Cardiac muscle cell (in vitro differentiated cells and primary cell): Measurements from ENCODE around the gene CMSS1. TPM values are rescaled to one million over a fixed set of nuclear protein-coding genes. Genes with fewer than 3 reads are reported as not detected.

ENCODE experiments used
- DNase-seq, 2 donors: peaks; one replicate each; pipeline versions ENCODE4 v3.0.0 to v3.0.0-alpha.2; 2010 to 2017; ENCODE audit warnings: low read depth in 1 of 2, low spot score in 1 of 2
- H3K27ac ChIP-seq: fragments of 200-600 bp; sonication (generic); 2 replicates; pipeline ENCODE4 v1.5.1; 2016
- H3K27me3 ChIP-seq: fragments of 200-600 bp; sonication (generic); 2 replicates; pipeline ENCODE4 v1.6.0; 2016; ENCODE audit warnings: control low read depth
- H3K36me3 ChIP-seq: fragments of 200-600 bp; sonication (generic); 2 replicates; pipeline ENCODE4 v1.5.1; 2016; ENCODE audit warnings: control low read depth
- H3K4me1 ChIP-seq: fragments of 200-600 bp; sonication (generic); 2 replicates; pipeline ENCODE4 v1.8.1; 2017; ENCODE audit warnings: low read depth, mild to moderate bottlenecking, mixed run types
- H3K4me3 ChIP-seq: fragments of 200-600 bp; sonication (generic); 2 replicates; pipeline ENCODE4 v1.5.1; 2016; ENCODE audit warnings: mild to moderate bottlenecking
- H3K9me3 ChIP-seq: fragments of 200-600 bp; sonication (generic); 2 replicates; pipeline ENCODE4 v1.5.1; 2017; ENCODE audit warnings: low read depth, mild to moderate bottlenecking, control low read depth
- polyA plus RNA-seq: library from polyadenylated mRNA; unstranded; fragments of >200 nt; fragmentation: Nextera tagmentation; extraction: Ambion mirVana; gene quantifications from 2 replicates; pipeline ENCODE4 v1.2.1, GENCODE V29; 2016
- total RNA-seq: library from RNA; depleted of rRNA; stranded (reverse); fragments of >200 nt; gene quantifications from 2 replicates; pipeline ENCODE4 v1.2.3, GENCODE V29; 2016
- TF ChIP-seq, protein P1 (sequence below): IDR thresholded peaks from 2 replicates; pipeline ENCODE4 v1.5.1; 2012; ENCODE audit warnings: low read depth, mild to moderate bottlenecking, low read length

CMSS1 gene
- total and polyA plus RNA-seq, 2 experiments from 2014 or later: 13.1 to 32.9 TPM

DNA sequence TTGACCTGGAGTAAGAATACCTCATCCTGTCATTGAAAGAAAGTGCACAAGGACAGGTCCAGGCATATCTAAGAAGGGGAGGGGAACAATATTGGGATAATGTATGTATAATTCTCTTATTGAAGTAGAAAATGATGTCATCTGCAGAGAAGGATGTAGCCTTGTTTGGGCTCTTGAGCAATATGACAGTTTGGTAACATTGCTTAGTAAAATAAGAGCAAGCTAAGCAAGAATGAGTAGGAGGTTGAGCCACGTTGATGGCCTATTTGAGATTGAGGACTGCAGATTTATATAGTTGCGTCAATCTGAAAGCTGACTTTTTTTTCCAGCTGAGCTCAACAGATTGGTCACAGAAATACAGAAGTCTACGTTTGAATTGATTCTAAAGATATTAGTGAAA, 151.5 kb downstream of the CMSS1 start:
- DNase-seq: peak in 1 of 2 donors; percentile 59
- TF ChIP-seq, protein P1, sequence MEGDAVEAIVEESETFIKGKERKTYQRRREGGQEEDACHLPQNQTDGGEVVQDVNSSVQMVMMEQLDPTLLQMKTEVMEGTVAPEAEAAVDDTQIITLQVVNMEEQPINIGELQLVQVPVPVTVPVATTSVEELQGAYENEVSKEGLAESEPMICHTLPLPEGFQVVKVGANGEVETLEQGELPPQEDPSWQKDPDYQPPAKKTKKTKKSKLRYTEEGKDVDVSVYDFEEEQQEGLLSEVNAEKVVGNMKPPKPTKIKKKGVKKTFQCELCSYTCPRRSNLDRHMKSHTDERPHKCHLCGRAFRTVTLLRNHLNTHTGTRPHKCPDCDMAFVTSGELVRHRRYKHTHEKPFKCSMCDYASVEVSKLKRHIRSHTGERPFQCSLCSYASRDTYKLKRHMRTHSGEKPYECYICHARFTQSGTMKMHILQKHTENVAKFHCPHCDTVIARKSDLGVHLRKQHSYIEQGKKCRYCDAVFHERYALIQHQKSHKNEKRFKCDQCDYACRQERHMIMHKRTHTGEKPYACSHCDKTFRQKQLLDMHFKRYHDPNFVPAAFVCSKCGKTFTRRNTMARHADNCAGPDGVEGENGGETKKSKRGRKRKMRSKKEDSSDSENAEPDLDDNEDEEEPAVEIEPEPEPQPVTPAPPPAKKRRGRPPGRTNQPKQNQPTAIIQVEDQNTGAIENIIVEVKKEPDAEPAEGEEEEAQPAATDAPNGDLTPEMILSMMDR: no peak

GRCh38 chr3:99970198-99970597, 152.5 kb downstream of the CMSS1 start:
- Histone ChIP-seq H3K4me3 (no peak overlapping the region), H3K27me3 (peaks cover 7% of the 10 kb centered on the region), H3K4me1 (no peaks in the 10 kb centered on the region), H3K27ac (no peak overlapping the region), H3K9me3 (no peaks in the 10 kb centered on the region), H3K36me3 (no peaks in the 10 kb centered on the region)
- TF ChIP-seq, protein P1: no peak
- no peak for DNase-seq

More for the DNA sequence above, 151.5 kb downstream of the CMSS1 start:
- no peaks in the 10 kb centered on the region for H3K9me3 ChIP-seq
- H3K4me3 ChIP-seq: no peak overlapping the region
- no peaks in the 10 kb centered on the region for H3K36me3 ChIP-seq
- H3K27ac ChIP-seq: no peak overlapping the region
- no peaks in the 10 kb centered on the region for H3K4me1 ChIP-seq
- peaks cover 7% of the 10 kb centered on the region for H3K27me3 ChIP-seq

GRCh38 chr3:99971761-99972160, 154.1 kb downstream of the CMSS1 start:
- Histone ChIP-seq H3K27ac (no peak overlapping the region), H3K36me3 (no peaks in the 10 kb centered on the region), H3K27me3 (no peaks in the 10 kb centered on the region), H3K4me3 (no peak overlapping the region), H3K9me3 (no peaks in the 10 kb centered on the region), H3K4me1 (no peaks in the 10 kb centered on the region)
- TF ChIP-seq, protein P1: no peak
- no peak for DNase-seq

- no peaks in the 10 kb centered on the region for H3K36me3 ChIP-seq
- no peak overlapping the region for H3K4me3 ChIP-seq
- H3K27me3 ChIP-seq: no peaks in the 10 kb centered on the region
- no peaks in the 10 kb centered on the region for H3K4me1 ChIP-seq
- DNase-seq: no peak
- no peaks in the 10 kb centered on the region for H3K9me3 ChIP-seq
- TF ChIP-seq, protein P1: no peak
- no peak overlapping the region for H3K27ac ChIP-seq
These were observed 154.9 kb downstream of the CMSS1 start for GRCh38 chr3:99972380-99973104.

DNA sequence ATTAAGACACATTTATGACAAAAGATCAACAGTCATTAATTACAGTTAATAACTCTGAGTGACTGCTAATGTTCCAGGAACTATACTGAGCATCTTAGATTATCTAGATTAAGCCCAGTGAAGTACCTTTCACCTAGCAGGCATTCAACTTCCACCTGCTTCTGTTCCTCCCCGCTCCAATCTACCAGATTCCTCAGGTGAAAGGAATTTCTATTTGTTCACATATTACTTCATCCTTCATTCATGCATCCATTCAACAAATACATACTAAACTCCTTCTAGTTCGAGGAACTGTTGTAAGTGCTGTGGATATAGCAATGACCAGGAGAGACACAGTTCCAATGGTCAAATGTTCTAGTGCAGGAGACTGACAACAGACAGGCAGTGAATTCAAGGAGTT, 157.3 kb downstream of the CMSS1 start:
- DNase-seq: no peak
- H3K27ac ChIP-seq: no peak overlapping the region
- no peaks in the 10 kb centered on the region for H3K9me3 ChIP-seq
- H3K4me3 ChIP-seq: no peak overlapping the region
- no peaks in the 10 kb centered on the region for H3K36me3 ChIP-seq
- H3K27me3 ChIP-seq: no peaks in the 10 kb centered on the region
- TF ChIP-seq, protein P1: no peak
- H3K4me1 ChIP-seq: no peaks in the 10 kb centered on the region
